ENCODE measurements around the gene PLXNA2.

Gene PLXNA2

DNA sequence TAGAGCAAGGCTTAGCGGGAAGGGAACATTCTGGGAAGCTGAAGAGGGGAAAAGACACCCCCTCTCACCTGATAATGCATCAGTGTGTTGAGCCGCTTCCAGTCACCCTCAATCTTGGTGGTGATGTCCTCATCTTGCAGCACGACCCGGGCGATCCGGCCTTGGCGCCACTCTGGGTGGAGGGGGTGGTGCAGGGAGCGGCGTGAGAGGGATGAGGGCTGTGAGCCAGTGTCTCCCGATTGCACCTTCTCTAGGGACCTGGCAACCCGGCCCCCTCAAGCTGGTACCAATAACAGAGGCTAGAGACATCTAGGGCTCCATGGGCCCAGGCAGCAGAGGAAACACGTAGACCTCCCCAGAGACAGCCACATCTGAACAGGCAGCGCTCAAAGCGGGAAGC, 205.9 kb downstream of the PLXNA2 start:
- DNase-seq = no peak

GRCh38 chr1:208036918-208037766, 207.0 kb downstream of the PLXNA2 start:
- no peak for DNase-seq

- no peak for DNase-seq
Observed at GRCh38 chr1:208036106-208036808, 207.9 kb downstream of the PLXNA2 start.

DNA sequence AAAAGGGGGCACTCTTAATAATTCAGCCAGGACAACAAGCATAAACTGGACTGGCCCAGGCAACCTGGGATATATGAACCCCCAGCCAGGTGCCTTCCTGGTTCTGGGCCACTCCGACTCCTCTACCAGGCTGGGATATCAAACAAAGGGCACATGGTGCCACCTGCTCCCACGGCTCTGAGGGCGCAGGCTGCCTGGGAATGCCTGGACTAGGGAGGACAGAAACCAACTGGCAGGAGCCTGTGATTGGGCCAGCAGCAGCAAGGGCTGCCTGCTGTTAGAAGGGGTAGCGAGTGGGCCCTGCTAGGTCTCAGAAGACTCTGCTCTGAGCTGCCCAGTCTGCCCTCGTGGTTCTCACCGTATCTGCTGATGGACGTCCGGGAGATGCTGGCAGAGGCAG, 210.0 kb downstream of the PLXNA2 start:
- DNase-seq = no peak

DNA sequence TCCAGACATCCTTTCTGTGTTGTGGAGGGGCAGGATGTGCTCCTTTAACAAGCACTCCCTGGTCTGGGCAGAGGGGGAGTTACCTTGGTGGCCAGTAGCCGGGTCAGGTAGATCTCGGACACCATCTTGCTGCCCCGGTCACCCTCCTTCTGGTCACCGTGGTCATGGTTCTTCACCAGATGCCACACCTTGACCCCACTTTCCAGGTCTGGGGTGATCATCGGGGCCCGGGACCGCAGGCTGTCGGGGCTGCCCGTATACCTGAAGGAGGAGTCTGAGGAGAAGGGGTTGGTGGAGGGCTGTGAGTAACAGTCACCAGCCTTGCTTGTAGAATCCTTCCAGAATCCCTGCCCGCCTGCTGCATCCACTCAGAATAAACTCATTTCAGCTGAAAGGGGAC, 210.9 kb downstream of the PLXNA2 start:
- no peak for DNase-seq

GRCh38 chr1:208031932-208032320, 212.3 kb downstream of the PLXNA2 start:
- no peak for DNase-seq

DNA sequence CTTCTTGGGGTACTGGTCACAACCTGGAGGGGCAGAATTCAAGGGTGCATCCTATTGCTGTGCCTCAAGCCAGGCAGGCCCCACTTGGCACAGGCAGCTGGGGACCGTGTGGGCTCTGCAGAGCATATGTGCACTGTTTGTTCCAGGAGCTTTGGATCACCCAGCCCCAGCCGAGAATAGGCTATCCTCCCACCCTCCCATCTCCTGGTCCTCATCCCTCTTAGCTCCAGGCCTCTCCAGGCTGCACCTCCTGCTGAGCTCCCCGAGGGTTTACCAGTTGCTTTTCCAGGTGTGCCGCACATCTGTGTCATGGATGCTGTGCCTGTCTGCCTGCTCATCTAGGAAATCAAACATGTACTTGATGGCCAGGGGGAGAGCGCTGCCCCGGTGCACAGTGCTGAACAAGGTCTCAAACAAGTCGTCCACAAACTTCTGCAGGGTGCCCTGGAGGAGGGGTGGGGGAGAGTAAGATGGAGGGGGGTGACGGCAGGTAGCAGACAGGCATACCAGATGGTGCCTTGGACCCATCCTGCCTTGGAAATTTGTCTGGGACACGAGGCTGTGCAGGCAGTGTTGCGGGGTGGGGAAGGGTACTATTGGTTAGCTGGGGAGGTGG, 212.8 kb downstream of the PLXNA2 start:
- no peak for DNase-seq

GRCh38 chr1:208030288-208031091, 213.7 kb downstream of the PLXNA2 start:
- no peak for DNase-seq

DNA sequence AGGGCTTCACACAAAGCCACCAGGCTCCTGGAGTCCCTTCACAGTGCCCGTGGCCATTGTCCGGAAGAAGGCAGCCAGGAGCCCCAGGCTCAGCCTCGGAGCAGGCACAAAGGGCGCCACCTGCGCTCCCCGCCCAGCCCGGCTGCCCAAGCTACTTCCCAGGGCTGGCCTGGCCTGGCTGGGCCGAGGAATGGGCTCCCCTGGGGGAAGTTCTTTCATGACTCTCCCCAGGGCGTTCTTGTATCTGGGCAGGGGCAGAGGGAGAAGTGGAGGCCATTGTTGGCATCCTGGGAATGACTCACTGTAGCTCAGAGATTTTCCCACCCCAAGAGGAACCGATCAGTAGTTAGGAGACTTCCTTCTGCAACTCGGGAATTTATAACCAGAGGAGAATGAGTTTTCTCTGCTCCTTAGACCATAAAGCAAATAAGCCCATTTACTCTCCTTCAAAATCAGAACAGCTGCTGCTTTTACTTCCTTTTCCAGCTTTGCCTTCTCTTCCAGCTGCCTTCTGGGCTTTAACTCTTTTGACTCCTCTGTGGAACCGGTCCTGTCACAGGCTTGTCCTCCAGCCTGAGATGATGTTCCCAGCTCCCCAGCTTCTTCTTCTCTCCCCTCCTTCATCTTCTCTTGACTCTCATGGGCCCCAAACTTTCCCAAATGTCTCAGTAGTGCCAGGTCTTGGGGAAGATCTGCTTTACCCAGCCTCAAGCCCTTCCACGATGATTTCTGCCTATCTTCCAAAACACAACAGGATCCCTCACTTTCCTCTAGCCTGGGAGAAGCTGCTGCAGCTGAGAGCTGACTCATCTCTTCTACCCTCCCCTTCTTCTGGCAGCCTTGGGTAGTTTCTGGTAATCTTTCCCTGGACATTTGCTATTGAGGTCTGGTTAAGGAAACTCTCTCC, 214.6 kb downstream of the PLXNA2 start:
- DNase-seq = no peak

GRCh38 chr1:208028526-208028925, 215.7 kb downstream of the PLXNA2 start:
- DNase-seq = no peak

- DNase-seq = no peak
Observed at GRCh38 chr1:208027861-208028260, 216.3 kb downstream of the PLXNA2 start.

DNA sequence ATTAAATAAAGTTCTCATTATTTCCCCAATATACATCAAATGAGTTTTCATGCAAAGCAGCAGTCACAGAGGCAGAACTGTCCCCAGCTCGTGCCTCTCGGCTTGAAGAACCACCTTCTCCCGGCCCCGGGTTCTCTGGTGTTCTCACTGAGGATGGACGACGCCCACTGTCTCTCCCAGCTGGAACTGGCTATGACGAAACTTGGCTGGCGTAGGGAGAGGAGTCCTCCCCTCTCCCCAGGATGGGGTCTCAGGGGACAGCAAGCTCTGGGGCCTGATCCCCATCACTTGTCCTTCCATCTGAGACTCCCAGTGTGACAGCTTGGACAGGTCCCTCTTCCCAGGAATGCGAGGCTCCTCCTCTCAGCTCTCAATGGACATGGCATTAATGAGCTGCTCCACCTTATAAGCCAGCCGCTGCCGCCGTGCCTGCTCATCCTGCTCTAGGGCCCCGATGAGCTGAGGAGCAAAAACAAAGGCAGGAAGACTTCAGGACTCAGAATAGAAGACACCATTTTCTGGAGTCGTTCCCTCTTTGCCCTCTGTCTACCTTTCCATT, 217.2 kb downstream of the PLXNA2 start:
- DNase-seq = no peak

DNA sequence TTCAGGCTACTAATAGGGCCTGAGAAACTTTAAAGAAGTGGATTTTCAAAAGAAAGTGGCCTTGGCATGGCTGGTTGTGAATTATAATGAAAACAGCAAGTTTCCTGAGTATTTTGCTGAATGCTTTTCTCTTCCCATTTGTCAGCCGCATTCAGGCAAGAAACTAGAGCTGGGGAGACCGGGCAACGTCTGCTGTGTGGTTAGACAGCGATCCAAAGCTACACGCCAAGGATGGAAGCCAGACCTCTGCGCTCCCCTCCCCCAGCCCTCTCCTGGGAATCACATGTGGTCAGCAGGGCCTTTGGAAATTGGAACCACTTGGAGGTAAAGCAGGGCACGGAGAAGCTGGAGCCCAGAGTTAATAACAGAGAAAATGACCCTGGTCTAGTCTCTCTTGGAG, 219.2 kb downstream of the PLXNA2 start:
- DNase-seq = no peak

GRCh38 chr1:208024406-208024805, 219.8 kb downstream of the PLXNA2 start:
- DNase-seq = no peak

GRCh38 chr1:208019257-208019656, 224.9 kb downstream of the PLXNA2 start:
- no peak for DNase-seq

DNA sequence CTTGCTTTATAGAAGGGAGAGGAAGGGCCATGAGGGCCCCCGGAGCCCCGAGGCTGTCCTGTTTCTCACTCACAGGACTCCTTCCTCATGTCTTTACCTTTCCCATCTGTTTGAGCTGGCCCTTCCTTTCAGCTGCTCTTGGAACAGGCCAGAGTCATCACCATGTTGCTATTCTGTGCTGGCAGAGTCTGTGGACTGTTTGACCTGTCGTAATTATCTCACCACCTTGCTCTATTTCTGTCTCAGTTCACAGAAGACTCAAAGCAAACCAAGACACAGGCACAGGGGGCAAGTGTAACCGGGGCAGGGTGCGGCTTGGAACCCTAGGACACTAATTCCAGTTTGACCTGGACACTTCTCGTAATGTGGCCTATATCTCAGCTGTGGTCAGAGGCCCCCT, 228.9 kb downstream of the PLXNA2 start:
- no peak for DNase-seq

DNA sequence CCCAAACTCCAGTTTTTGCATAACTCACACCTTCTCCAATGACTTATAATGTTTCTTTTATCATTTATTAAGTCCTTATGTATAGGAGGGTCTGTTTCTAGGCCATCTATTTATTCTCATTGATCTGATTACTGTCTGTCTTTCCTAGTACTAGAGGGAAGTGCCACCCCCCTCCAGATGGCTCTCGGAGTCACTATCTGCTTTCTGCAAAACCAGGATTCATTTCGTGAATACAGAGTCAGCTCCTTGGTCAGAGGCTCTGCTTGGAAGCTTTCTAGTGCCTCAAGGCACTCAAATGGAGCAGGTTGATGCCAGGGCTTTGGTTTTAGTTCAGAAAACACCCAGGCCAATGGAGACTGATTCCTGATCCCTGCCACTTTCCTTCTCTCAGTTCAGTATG, 231.0 kb downstream of the PLXNA2 start:
- no peak for DNase-seq

DNA sequence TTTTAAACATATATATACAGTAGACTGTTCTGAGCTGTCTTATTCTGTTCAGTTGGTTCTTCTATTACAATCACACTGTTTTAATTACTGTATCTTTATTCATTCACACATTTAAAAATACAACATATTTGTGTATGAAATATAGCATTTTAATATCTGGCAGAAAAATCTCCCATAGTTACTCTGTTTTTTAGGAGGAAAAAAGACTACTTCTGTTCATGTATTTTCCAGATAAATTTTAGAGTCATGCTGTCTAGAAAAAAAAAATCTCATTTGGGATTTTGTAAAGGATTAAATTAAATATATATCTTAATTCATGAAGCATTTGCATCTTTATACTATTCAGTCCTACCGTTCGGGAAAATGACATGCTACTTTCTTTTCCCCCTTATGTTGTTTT, 231.5 kb downstream of the PLXNA2 start:
- no peak for DNase-seq

DNA sequence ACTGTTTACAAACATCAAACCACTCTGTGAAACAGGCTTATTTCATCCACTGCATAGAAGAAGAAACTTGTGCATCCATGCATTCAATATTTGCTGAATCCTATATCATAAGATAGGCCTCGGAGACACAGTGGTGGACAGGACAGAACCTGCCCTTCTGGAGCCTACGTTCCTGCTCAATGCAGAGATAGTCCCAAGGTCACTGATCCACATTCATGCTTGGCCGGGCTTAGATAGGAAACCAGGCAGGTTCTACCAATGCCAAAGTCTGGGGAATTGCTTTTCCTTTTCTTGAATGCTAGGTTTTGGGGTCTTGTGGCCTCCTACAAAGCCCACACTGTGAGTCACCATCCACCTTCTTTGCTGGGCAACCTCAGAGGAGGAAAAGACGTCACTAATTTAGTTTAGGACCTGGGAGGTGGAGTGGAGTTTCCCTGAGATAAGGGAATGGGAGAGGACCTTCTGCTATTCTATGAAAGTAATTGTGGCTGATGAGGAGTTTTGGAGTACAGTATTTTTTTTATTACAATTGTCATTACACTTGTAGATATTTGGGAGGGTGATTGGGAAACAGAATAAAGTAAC, 233.6 kb downstream of the PLXNA2 start:
- DNase-seq = no peak

GRCh38 chr1:208009706-208010444, 234.3 kb downstream of the PLXNA2 start:
- no peak for DNase-seq
